Caco-2 (cell line): ENCODE measurements around the gene RERE. TPM values are rescaled to one million over a fixed set of nuclear protein-coding genes. Genes with fewer than 3 reads are reported as not detected.

Source experiments
- BruUV-seq: library from RNA; stranded (reverse); fragments of 400-500 nt; replicated peaks from 2 replicates; lab custom pipeline; 2021; lab: Mats Ljungman, UMichigan
- CTCF ChIA-PET: fragments of 300-600 bp; sonication (Branson Sonifier 250); formaldehyde crosslinking; loops from one replicate; lab custom pipeline; 2022; ENCODE audit warnings: antibody characterized with exemption; lab: Charles Lee
- POLR2A ChIA-PET: fragments of 300-600 bp; sonication (Branson Sonifier 250); formaldehyde crosslinking; loops from one replicate; lab custom pipeline; 2022; ENCODE audit warnings: antibody characterized with exemption; lab: Charles Lee
- DNase-seq, 2 experiments: peaks; one replicate each; pipeline versions ENCODE4 v3.0.0 to v3.0.0-alpha.2; 2020 to 2022
- H3K27me3 ChIP-seq: replicated peaks from 2 replicates; pipeline ENCODE4 v1.6.0; 2011; ENCODE audit warnings: low read length; ENCODE audit not compliant: control insufficient read depth, insufficient read depth
- H3K36me3 ChIP-seq: 2 replicates; pipeline ENCODE4 v1.5.1; 2011; ENCODE audit warnings: low read length; ENCODE audit not compliant: control insufficient read depth, insufficient read depth
- H3K4me1 ChIP-seq: fragments of 250-450 bp; sonication (Bioruptor Pico); 2 replicates; pipeline ENCODE4 v1.5.1; 2020; ENCODE audit warnings: mild to moderate bottlenecking
- H3K4me3 ChIP-seq: 2 replicates; pipeline ENCODE4 v1.5.1; 2011; ENCODE audit warnings: low read depth, mild to moderate bottlenecking, control low read depth, low read length
- H3K9me3 ChIP-seq: fragments of 250-450 bp; sonication (Bioruptor Pico); 2 replicates; pipeline ENCODE4 v1.5.1; 2020; ENCODE audit warnings: mild to moderate bottlenecking, moderate library complexity
- H3K27ac Mint-ChIP-seq: one replicate; pipeline ENCODE4 v1.8.0; 2022; ENCODE audit warnings: mixed read lengths; ENCODE audit not compliant: unreplicated experiment
- H3K27me3 Mint-ChIP-seq: one replicate; pipeline ENCODE4 v1.8.0; 2022; ENCODE audit warnings: mixed read lengths; ENCODE audit not compliant: insufficient read depth, unreplicated experiment
- H3K36me3 Mint-ChIP-seq: one replicate; pipeline ENCODE4 v1.8.0; 2022; ENCODE audit warnings: mild to moderate bottlenecking, mixed read lengths; ENCODE audit not compliant: insufficient read depth, unreplicated experiment
- H3K4me1 Mint-ChIP-seq: one replicate; pipeline ENCODE4 v1.8.0; 2022; ENCODE audit warnings: low read depth, mixed read lengths; ENCODE audit not compliant: unreplicated experiment
- H3K4me3 Mint-ChIP-seq: one replicate; pipeline ENCODE4 v1.8.0; 2022; ENCODE audit warnings: mild to moderate bottlenecking, moderate library complexity, mixed read lengths; ENCODE audit not compliant: unreplicated experiment
- H3K9me3 Mint-ChIP-seq: one replicate; pipeline ENCODE4 v1.8.0; 2022; ENCODE audit warnings: mixed read lengths; ENCODE audit not compliant: unreplicated experiment
- intact Hi-C: fragments of 100-400 bp; cut with micrococcal nuclease; formaldehyde crosslinking; loops from one replicate; pipeline ENCODE4 v1.10.0; 2022; ENCODE audit not compliant: unreplicated experiment
- total RNA-seq: library from RNA; stranded (reverse); gene quantifications from 2 replicates; pipeline ENCODE4 v1.2.3, GENCODE V29; 2022
- TF ChIP-seq, protein P1 (sequence below), 2 experiments: fragments of 200-600 bp in 1 of 2; IDR thresholded peaks; 1 replicate in 1 of 2; 2 replicates in 1 of 2; pipeline versions ENCODE4 v1.5.1 to v1.8.0; 2011 to 2022; ENCODE audit warnings: antibody characterized with exemption in 1 of 2, control low read depth in 1 of 2, inconsistent platforms in 1 of 2, low read depth in 1 of 2, low read length in 1 of 2, mild to moderate bottlenecking in 1 of 2, moderate library complexity in 1 of 2; ENCODE audit not compliant: insufficient read depth in 1 of 2, severe bottlenecking in 1 of 2, unreplicated experiment in 1 of 2

The RERE gene
- total RNA-seq, 1 experiment from 2014 or later = 85.2 TPM

DNA sequence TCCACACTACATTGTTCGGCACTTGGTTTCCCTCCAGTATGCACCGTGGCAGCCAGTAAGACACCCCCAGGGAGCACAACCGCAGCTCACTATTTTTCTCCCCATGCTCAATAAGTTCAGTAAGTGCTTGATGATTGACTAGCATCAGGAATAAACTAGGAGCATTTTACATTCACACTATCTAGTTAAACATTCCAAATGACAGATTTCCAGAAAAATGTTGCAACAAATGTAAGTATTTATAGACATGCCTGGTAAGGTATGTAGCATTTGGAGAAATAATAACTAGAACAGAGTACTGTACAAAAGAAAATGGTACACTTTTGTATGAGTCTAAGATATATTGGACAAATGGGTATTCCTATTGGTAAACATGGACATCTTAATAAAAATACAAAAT, 406.6 kb downstream of the RERE start:
- intact Hi-C loops = no loop called here
- Histone ChIP-seq H3K9me3 (no peaks in the 10 kb centered on the region), H3K4me1 (peaks cover 6% of the 10 kb centered on the region; the same call in 1 of the 2 replicates), H3K36me3 (no peaks in the 10 kb centered on the region; the same call in none of the 2 replicates), H3K27me3 (no peaks in the 10 kb centered on the region), H3K4me3 (no peak overlapping the region)
- DNase-seq = no peak
- no peaks in the 10 kb centered on the region for H3K27me3 Mint-ChIP-seq
- ChIA-PET CTCF (no interaction called here), POLR2A (no interaction called here)
- H3K9me3 Mint-ChIP-seq = no peaks in the 10 kb centered on the region
- peaks cover 17% of the 10 kb centered on the region for H3K4me1 Mint-ChIP-seq
- H3K27ac Mint-ChIP-seq = no peak overlapping the region
- H3K36me3 Mint-ChIP-seq = peaks cover 53% of the 10 kb centered on the region
- no peak overlapping the region for H3K4me3 Mint-ChIP-seq
- TF ChIP-seq, protein P1, sequence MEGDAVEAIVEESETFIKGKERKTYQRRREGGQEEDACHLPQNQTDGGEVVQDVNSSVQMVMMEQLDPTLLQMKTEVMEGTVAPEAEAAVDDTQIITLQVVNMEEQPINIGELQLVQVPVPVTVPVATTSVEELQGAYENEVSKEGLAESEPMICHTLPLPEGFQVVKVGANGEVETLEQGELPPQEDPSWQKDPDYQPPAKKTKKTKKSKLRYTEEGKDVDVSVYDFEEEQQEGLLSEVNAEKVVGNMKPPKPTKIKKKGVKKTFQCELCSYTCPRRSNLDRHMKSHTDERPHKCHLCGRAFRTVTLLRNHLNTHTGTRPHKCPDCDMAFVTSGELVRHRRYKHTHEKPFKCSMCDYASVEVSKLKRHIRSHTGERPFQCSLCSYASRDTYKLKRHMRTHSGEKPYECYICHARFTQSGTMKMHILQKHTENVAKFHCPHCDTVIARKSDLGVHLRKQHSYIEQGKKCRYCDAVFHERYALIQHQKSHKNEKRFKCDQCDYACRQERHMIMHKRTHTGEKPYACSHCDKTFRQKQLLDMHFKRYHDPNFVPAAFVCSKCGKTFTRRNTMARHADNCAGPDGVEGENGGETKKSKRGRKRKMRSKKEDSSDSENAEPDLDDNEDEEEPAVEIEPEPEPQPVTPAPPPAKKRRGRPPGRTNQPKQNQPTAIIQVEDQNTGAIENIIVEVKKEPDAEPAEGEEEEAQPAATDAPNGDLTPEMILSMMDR (IDR thresholded peaks at IDR 0.05; ENCODE audit: insufficient read depth in 1 of 2, low read depth in 1 of 2, low read length in 1 of 2, severe bottlenecking in 1 of 2, unreplicated experiment in 1 of 2) = no peak
- no TSS peak for BruUV-seq

- CTCF ChIA-PET = interaction anchor here (0.8 to 2.0 kb wide), 13 partner anchors 10 to 439 kb away, joined by 3 to 20 read pairs (median 5); no protein-coding TSS in a partner anchor
- no TSS peak for BruUV-seq
- H3K4me3 ChIP-seq = no peak overlapping the region
- Mint-ChIP-seq H3K27me3 (no peaks in the 10 kb centered on the region), H3K4me1 (peaks cover 17% of the 10 kb centered on the region), H3K4me3 (no peak overlapping the region), H3K9me3 (no peaks in the 10 kb centered on the region), H3K27ac (peak overlapping the region; percentile 11), H3K36me3 (peaks cover 46% of the 10 kb centered on the region)
- peaks cover 2% of the 10 kb centered on the region for H3K36me3 ChIP-seq
- H3K9me3 ChIP-seq = no peaks in the 10 kb centered on the region
- TF ChIP-seq, protein P1 (IDR thresholded peaks at IDR 0.05; ENCODE audit: insufficient read depth in 1 of 2, low read depth in 1 of 2, low read length in 1 of 2, severe bottlenecking in 1 of 2, unreplicated experiment in 1 of 2) = no peak
- H3K27me3 ChIP-seq = no peaks in the 10 kb centered on the region
- POLR2A ChIA-PET = interaction anchor here (0.8 to 1.0 kb wide), 2 partner anchors 15 to 161 kb away, joined by 3 to 4 read pairs; no protein-coding TSS in a partner anchor
- H3K4me1 ChIP-seq = peaks cover 6% of the 10 kb centered on the region; the same call in 1 of the 2 replicates
- intact Hi-C loops = loop anchor here (1.0 to 5.0 kb wide), 2 partner anchors 11 to 33 kb away; no protein-coding TSS in a partner anchor
- DNase-seq = no peak
Measured at GRCh38 chr1:8409606-8410005, 407.8 kb downstream of the RERE start.

GRCh38 chr1:8409106-8409505, 408.3 kb downstream of the RERE start:
- peak in 1 of 2 experiments; percentile 39 for DNase-seq
- no peak overlapping the region for H3K4me3 ChIP-seq
- Mint-ChIP-seq H3K27me3 (no peaks in the 10 kb centered on the region), H3K4me1 (peaks cover 17% of the 10 kb centered on the region), H3K4me3 (no peak overlapping the region), H3K9me3 (no peaks in the 10 kb centered on the region), H3K27ac (peak overlapping the region; percentile 11), H3K36me3 (peaks cover 43% of the 10 kb centered on the region)
- intact Hi-C loops = loop anchor here (1.0 to 5.0 kb wide), 2 partner anchors 11 to 33 kb away; no protein-coding TSS in a partner anchor
- no peaks in the 10 kb centered on the region for H3K9me3 ChIP-seq
- peaks cover 6% of the 10 kb centered on the region; the same call in 1 of the 2 replicates for H3K4me1 ChIP-seq
- H3K36me3 ChIP-seq = peaks cover 2% of the 10 kb centered on the region
- H3K27me3 ChIP-seq = no peaks in the 10 kb centered on the region
- ChIA-PET POLR2A (interaction anchor here (0.8 to 1.0 kb wide), 2 partner anchors 16 to 162 kb away, joined by 3 to 4 read pairs; no protein-coding TSS in a partner anchor), CTCF (interaction anchor here (0.6 to 2.0 kb wide), 14 partner anchors 11 to 439 kb away, joined by 3 to 20 read pairs (median 5); no protein-coding TSS in a partner anchor)
- TF ChIP-seq, protein P1 (IDR thresholded peaks at IDR 0.05; ENCODE audit: insufficient read depth in 1 of 2, low read depth in 1 of 2, low read length in 1 of 2, severe bottlenecking in 1 of 2, unreplicated experiment in 1 of 2) = peak; percentile 35 to 44
- no TSS peak for BruUV-seq
